Common myeloid progenitor, CD34-positive (primary cell): ENCODE measurements around the gene GPR160. TPM values are rescaled to one million over a fixed set of nuclear protein-coding genes. Genes with fewer than 3 reads are reported as not detected.

Experiments used
- CTCF ChIA-PET: fragments of 350-600 bp; sonication (Branson Sonifier 250); formaldehyde crosslinking; loops from one replicate; lab custom pipeline; 2021; ENCODE audit warnings: antibody characterized with exemption; lab: Charles Lee
- POLR2A ChIA-PET: fragments of 350-600 bp; sonication (Branson Sonifier 250); formaldehyde crosslinking; loops from one replicate; lab custom pipeline; 2021; ENCODE audit warnings: antibody characterized with exemption; lab: Charles Lee
- DNase-seq, 3 donors: peaks; one replicate each; pipeline versions ENCODE4 v3.0.0 to v3.0.0-alpha.2; 2013
- H3K27ac ChIP-seq, 2 experiments: 1 replicate in 1 of 2; 2 replicates in 1 of 2; pipeline ENCODE4 v1.7.0; 2013; ENCODE audit warnings: inconsistent platforms in 2 of 2, low read length in 2 of 2, mild to moderate bottlenecking in 2 of 2, low read depth in 1 of 2, moderate library complexity in 1 of 2; ENCODE audit not compliant: severe bottlenecking in 2 of 2, insufficient read depth in 1 of 2, poor library complexity in 1 of 2
- H3K27me3 ChIP-seq, 5 experiments: replicated peaks in 2 of 5; 1 replicate in 3 of 5; 2 replicates in 2 of 5; pipeline versions ENCODE4 v1.6.1 to v1.7.0; 2013; ENCODE audit warnings: low read length in 4 of 5, mild to moderate bottlenecking in 2 of 5, moderate library complexity in 2 of 5, inconsistent platforms in 1 of 5; ENCODE audit not compliant: insufficient read depth in 5 of 5, control insufficient read depth in 4 of 5
- H3K36me3 ChIP-seq, 4 experiments: 1 replicate in 2 of 4; 2 replicates in 2 of 4; pipeline versions ENCODE4 v1.6.1 to v1.7.0; 2013; ENCODE audit warnings: low read length in 3 of 4, control low read depth in 1 of 4, mild to moderate bottlenecking in 1 of 4; ENCODE audit not compliant: control insufficient read depth in 4 of 4, insufficient read depth in 4 of 4
- H3K4me1 ChIP-seq, 4 experiments: 1 replicate in 3 of 4; 2 replicates in 1 of 4; pipeline versions ENCODE4 v1.6.1 to v1.7.1; 2013; ENCODE audit warnings: low read length in 3 of 4, mild to moderate bottlenecking in 3 of 4, control low read depth in 1 of 4, inconsistent platforms in 1 of 4, moderate library complexity in 1 of 4; ENCODE audit not compliant: control insufficient read depth in 4 of 4, insufficient read depth in 4 of 4; ENCODE audit errors: control extremely low read depth in 1 of 4
- H3K4me3 ChIP-seq, 7 experiments: 1 replicate in 4 of 7; 2 replicates in 3 of 7; pipeline versions ENCODE4 v1.5.1 to v1.7.0; 2013; ENCODE audit warnings: mild to moderate bottlenecking in 7 of 7, low read length in 6 of 7, moderate library complexity in 6 of 7, inconsistent platforms in 2 of 7, low read depth in 2 of 7, control low read depth in 1 of 7; ENCODE audit not compliant: insufficient read depth in 4 of 7, control insufficient read depth in 1 of 7; ENCODE audit errors: extremely low read depth in 1 of 7
- H3K9me3 ChIP-seq, 5 experiments: 1 replicate in 4 of 5; 2 replicates in 1 of 5; pipeline versions ENCODE4 v1.6.1 to v1.7.1; 2013; ENCODE audit warnings: low read length in 4 of 5, mild to moderate bottlenecking in 2 of 5, inconsistent platforms in 1 of 5, low read depth in 1 of 5, moderate library complexity in 1 of 5; ENCODE audit not compliant: control insufficient read depth in 4 of 5, insufficient read depth in 2 of 5; ENCODE audit errors: control extremely low read depth in 1 of 5
- WGBS: methylation state at CpG from one replicate; pipeline ENCODE4 v1.1.5; 2013; ENCODE audit not compliant: insufficient coverage; 5-methylcytosine and 5-hydroxymethylcytosine counted together
- polyA plus RNA-seq: library from polyadenylated mRNA; unstranded; fragments of 120-200 nt; gene quantifications from one replicate; pipeline ENCODE4 v1.2.1, GENCODE V29; 2013

GPR160 gene, protein sequence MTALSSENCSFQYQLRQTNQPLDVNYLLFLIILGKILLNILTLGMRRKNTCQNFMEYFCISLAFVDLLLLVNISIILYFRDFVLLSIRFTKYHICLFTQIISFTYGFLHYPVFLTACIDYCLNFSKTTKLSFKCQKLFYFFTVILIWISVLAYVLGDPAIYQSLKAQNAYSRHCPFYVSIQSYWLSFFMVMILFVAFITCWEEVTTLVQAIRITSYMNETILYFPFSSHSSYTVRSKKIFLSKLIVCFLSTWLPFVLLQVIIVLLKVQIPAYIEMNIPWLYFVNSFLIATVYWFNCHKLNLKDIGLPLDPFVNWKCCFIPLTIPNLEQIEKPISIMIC
- 3.6 TPM for polyA plus RNA-seq

DNA sequence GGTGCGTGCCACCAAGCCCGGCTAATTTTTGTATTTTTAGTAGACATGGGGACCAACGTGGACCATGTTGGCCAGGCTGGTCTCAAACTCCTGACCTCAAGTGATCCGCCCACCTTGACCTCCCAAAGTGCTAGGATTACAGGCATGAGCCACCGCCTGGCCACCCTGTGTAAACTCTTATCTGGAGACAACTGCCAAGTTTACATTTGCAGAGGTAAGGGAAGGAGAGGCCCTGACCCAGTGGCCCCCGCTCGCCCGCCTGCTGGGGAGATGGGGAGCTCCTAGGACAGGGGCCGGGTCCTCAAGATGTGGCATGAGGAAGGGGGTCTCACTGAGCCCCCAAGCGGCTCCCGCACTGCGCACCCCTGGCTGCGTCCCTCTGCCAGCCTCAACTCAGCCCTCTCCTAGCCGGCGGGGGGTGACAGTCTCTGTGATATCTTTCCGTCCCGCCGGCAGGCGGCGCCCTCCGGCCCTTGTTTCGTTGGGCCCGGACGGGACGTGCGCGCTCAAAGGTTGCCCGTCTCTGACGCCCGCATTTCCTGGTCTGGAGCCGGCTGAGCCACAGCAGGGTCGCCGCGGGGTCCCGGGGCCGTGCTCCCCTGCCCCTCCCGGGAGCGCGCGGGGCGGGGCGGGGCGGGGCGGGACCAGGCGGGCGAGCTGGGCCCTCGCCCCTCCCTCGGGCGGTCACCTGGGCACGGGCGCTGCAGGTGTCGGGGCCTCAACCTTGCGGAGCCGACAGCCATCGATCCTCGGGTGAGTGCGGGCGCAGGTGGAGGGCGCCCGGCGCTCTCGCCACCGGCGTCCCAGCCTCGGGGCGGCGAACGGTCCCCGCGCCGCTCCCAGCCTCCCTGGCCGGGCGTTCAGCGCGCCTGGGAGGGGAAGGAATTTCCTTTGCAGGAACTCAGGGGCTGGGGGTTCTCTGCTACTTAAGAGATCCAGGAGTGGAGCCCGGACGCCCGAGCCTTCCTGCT, at the start of gene GPR160:
Gene GPR160, plus strand, starts transcription at position 533 of the 971 bp plus-strand sequence. CDS start 45,978 bp downstream, outside the sequence.
- Histone ChIP-seq H3K4me3 (peak within 1 kb of the TSS; percentile 62 to 82 (median 72)), H3K36me3 (no peaks in the 10 kb centered on the region), H3K9me3 (no peaks in the 10 kb centered on the region), H3K27me3 (peaks cover 0 to 6% (median 0%) of the 10 kb centered on the region in 5 experiments), H3K27ac (no peak within 1 kb of the TSS), H3K4me1 (peaks cover 9 to 26% (median 24%) of the 10 kb centered on the region in 4 experiments)
- CTCF ChIA-PET: no interaction called here
- POLR2A ChIA-PET: no interaction called here
- 6% methylated on average over 66 of the region's 78 CpGs for WGBS
- DNase-seq: peak; percentile 66 to 82 (median 81)

DNA sequence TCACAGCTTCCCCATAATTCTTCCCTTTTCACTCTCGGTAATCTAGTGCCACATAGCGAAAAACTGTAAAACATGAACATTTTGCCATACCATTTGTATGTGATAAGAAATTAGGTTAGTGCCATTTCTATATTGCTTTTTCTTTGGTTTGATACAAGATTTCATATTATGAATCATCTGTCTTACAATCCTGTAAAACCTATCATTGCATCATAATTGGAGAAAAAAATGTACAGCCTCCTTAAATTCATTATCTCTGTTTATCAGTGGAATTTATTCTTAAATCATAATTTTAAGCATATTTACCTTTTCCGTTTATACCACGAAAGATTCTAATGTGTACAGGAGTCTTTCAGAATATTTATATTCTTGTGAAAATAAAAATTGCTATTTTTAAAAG, 47.4 kb upstream of the GPR160 start:
- peaks cover 15 to 78% (median 44%) of the 10 kb centered on the region in 4 experiments for H3K36me3 ChIP-seq
- H3K9me3 ChIP-seq: no peaks in the 10 kb centered on the region
- ChIA-PET CTCF (no interaction called here), POLR2A (no interaction called here)
- H3K27me3 ChIP-seq: no peaks in the 10 kb centered on the region
- whole genome bisulfite sequencing: no CpG with 5 or more reads among the region's 4 CpGs
- no peak overlapping the region for H3K27ac ChIP-seq
- no peak overlapping the region for H3K4me3 ChIP-seq
- no peak for DNase-seq
- no peaks in the 10 kb centered on the region for H3K4me1 ChIP-seq

DNA sequence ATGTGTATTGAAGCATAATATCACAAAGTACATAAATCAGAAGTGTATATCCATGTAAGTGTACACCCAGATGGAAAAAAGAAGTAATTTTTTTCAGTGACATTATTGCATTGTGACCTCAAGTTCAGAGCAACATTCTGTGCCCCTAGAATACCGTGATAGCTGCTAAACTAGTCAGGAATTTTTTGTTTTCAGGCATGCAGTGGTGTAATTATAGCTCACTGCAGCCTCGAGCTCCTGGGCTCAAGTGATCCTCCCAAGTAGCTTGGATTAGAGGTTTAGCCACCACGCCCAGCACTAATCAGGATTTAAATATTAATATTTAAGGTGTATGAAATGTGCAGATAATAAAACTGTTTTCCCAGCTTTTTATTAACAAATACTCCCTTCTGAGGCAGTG, 45.6 kb upstream of the GPR160 start:
- DNase-seq: no peak
- Histone ChIP-seq H3K27me3 (no peaks in the 10 kb centered on the region), H3K36me3 (peaks cover 10 to 64% (median 40%) of the 10 kb centered on the region in 4 experiments), H3K4me3 (no peak overlapping the region), H3K4me1 (no peaks in the 10 kb centered on the region), H3K9me3 (no peaks in the 10 kb centered on the region), H3K27ac (peak overlapping the region in 1 of 2 experiments; percentile 22)
- ChIA-PET CTCF (interaction anchor here (0.8 to 0.9 kb wide), 2 partner anchors 9 to 61 kb away, joined by 3 to 4 read pairs; no protein-coding TSS in a partner anchor), POLR2A (no interaction called here)
- WGBS: 100% methylated on average over 1 of the region's 3 CpGs

DNA sequence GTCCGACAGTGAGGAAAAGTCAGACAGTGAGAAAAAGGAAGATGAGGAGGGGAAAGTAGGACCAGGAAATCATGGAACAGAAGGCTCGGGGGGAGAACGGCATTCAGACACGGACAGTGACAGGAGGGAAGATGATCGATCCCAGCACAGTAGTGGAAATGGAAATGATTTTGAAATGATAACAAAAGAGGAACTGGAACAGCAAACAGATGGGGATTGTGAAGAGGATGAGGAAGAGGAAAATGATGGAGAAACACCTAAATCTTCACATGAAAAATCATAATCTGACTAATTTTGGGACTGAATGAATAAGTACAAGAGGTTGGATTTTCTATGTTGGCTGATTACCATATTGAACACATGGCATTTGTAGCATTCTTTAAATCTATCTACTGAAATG, 45.0 kb upstream of the GPR160 start:
- peaks cover 10 to 58% (median 35%) of the 10 kb centered on the region in 4 experiments for H3K36me3 ChIP-seq
- DNase-seq: no peak
- no peak overlapping the region for H3K27ac ChIP-seq
- no peaks in the 10 kb centered on the region for H3K27me3 ChIP-seq
- WGBS: 84% methylated on average over 5 of the region's 5 CpGs
- ChIA-PET POLR2A (no interaction called here), CTCF (interaction anchor here (0.8 kb wide), 1 partner anchor 60 kb away, joined by 3 read pairs; no protein-coding TSS in a partner anchor)
- H3K4me1 ChIP-seq: no peaks in the 10 kb centered on the region
- H3K4me3 ChIP-seq: no peak overlapping the region
- no peaks in the 10 kb centered on the region for H3K9me3 ChIP-seq

DNA sequence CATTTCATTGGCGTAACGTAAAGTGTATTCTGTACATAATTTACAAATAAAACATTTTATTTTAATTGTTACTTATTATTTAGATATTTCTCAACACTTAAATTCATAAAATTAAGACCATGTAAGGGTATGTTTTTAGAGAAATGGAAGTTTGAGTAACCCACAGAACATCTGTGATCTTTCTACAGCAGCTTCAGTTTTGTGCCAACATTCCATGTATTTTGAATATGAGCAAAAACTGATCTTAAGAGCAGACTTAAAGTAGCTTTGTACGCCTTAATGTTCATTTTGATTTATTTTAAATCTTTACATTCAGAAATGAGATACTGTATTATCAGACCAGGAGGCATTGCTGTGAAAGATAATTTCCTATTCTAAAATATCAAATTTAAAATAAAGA, 44.0 kb upstream of the GPR160 start:
- ChIA-PET CTCF (interaction anchor here (1.3 kb wide), 1 partner anchor 13 kb away, joined by 3 read pairs; no protein-coding TSS in a partner anchor), POLR2A (no interaction called here)
- H3K36me3 ChIP-seq: peaks cover 7 to 49% (median 31%) of the 10 kb centered on the region in 4 experiments
- no peak overlapping the region for H3K27ac ChIP-seq
- no peaks in the 10 kb centered on the region for H3K4me1 ChIP-seq
- WGBS: no CpG with 5 or more reads among the region's 3 CpGs
- no peaks in the 10 kb centered on the region for H3K9me3 ChIP-seq
- no peak overlapping the region for H3K4me3 ChIP-seq
- no peak for DNase-seq
- no peaks in the 10 kb centered on the region for H3K27me3 ChIP-seq

DNA sequence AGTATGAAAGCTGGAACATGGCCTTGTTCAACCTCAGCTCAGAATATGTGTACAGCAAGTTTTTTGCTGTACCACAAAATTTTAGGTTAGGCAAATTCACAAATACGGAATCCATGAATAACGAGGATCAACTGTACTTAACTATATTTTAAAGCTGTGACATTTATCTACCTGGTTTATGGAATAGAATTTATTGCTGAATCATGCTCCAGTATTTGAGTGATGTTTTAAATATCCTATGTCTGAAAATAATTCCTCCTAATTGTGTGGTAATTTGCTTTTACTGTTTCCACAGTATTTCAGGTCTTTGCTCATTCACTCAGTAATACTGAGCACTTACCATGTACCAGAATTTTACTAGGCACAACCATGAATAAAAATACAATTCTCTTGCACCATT, 41.7 kb upstream of the GPR160 start:
- Histone ChIP-seq H3K36me3 (peaks cover 6 to 39% (median 24%) of the 10 kb centered on the region in 4 experiments), H3K9me3 (peaks cover 0 to 2% (median 0%) of the 10 kb centered on the region in 5 experiments), H3K4me1 (no peaks in the 10 kb centered on the region), H3K27ac (no peak overlapping the region), H3K27me3 (no peaks in the 10 kb centered on the region), H3K4me3 (no peak overlapping the region)
- ChIA-PET POLR2A (no interaction called here), CTCF (interaction anchor here (0.7 to 1.0 kb wide), 3 partner anchors 11 to 26 kb away, joined by 3 read pairs; no protein-coding TSS in a partner anchor)
- DNase-seq: no peak
- no CpG with 5 or more reads among the region's 2 CpGs for WGBS
